Aorta (tissue), 5 donors: Measurements from ENCODE around the gene F13A1. TPM values are rescaled to one million over a fixed set of nuclear protein-coding genes. Genes with fewer than 3 reads are reported as not detected.

Experiments used
- ATAC-seq: fragments of 200-7000 bp; cut with Tn5 transposase; one replicate; pipeline ENCODE4 v1.9.1; 2022; ENCODE audit warnings: moderate library complexity; ENCODE audit not compliant: low FRiP score
- DNase-seq, 2 donors: peaks; one replicate each; pipeline ENCODE4 v3.0.0-alpha.2; 2020
- H3K27ac ChIP-seq, 2 donors: one replicate each; pipeline ENCODE4 v1.5.1; 2013; ENCODE audit warnings: low read length in 2 of 2, mild to moderate bottlenecking in 2 of 2, moderate library complexity in 2 of 2, control low read depth in 1 of 2, inconsistent platforms in 1 of 2, low read depth in 1 of 2
- H3K27me3 ChIP-seq, 2 donors: one replicate each; pipeline ENCODE4 v1.6.1; 2013; ENCODE audit warnings: control low read depth in 1 of 2, low read length in 1 of 2, mild to moderate bottlenecking in 1 of 2, moderate library complexity in 1 of 2; ENCODE audit not compliant: insufficient read depth in 2 of 2, control insufficient read depth in 1 of 2
- H3K36me3 ChIP-seq, 2 donors: one replicate each; pipeline ENCODE4 v1.6.1; 2013; ENCODE audit warnings: control low read depth in 1 of 2, low read length in 1 of 2, mild to moderate bottlenecking in 1 of 2; ENCODE audit not compliant: insufficient read depth in 2 of 2, control insufficient read depth in 1 of 2
- H3K4me1 ChIP-seq, 2 donors: one replicate each; pipeline ENCODE4 v1.6.1; 2013; ENCODE audit warnings: low read length in 2 of 2, control low read depth in 1 of 2, mild to moderate bottlenecking in 1 of 2, moderate library complexity in 1 of 2; ENCODE audit not compliant: insufficient read depth in 2 of 2, control insufficient read depth in 1 of 2
- H3K4me3 ChIP-seq, 2 donors: one replicate each; pipeline ENCODE4 v1.5.1; 2013; ENCODE audit warnings: low read length in 2 of 2, control low read depth in 1 of 2, mild to moderate bottlenecking in 1 of 2
- H3K9me3 ChIP-seq: one replicate; pipeline ENCODE4 v1.6.1; 2013; ENCODE audit warnings: mild to moderate bottlenecking, low read length; ENCODE audit not compliant: control insufficient read depth
- WGBS, 2 donors: extraction: QIAGEN DNeasy Blood & Tissue Kit; methylation state at CpG; one replicate each; pipeline ENCODE4 v1.1.7; 2013; 5-methylcytosine and 5-hydroxymethylcytosine counted together
- intact Hi-C, 2 donors: fragments of 100-400 bp; cut with DNase I; formaldehyde crosslinking; loops; one replicate each; pipeline versions ENCODE4 v1.14.2 to v1.15.0; 2022
- polyA plus RNA-seq, 2 donors: library from polyadenylated mRNA; stranded (reverse); fragments of 200-250 nt; gene quantifications; one replicate each; pipeline ENCODE4 v1.2.3, GENCODE V29; 2013
- total RNA-seq, 2 donors: library from RNA; stranded (reverse); fragmentation: NEBNext Ultra II Directional; extraction: Animal tissue kit (Norgen Biotek cat#: 25700); gene quantifications; one replicate each; pipeline ENCODE4 v1.2.1, GENCODE V29; 2021
- donor health status: healthy with polysubstance abuse.
- donor health status: Bipolar disorder and iron deficiency.
- donor health status: DM: no; HTN: no; CAD: no.
- donor health status: DM: no; HTN: no; CAD: no.
- donor health status: DM: yes; HTN: yes; CAD: no.

The F13A1 gene
- total and polyA plus RNA-seq, 4 donors = 16.8 to 421 (median 122) TPM

DNA sequence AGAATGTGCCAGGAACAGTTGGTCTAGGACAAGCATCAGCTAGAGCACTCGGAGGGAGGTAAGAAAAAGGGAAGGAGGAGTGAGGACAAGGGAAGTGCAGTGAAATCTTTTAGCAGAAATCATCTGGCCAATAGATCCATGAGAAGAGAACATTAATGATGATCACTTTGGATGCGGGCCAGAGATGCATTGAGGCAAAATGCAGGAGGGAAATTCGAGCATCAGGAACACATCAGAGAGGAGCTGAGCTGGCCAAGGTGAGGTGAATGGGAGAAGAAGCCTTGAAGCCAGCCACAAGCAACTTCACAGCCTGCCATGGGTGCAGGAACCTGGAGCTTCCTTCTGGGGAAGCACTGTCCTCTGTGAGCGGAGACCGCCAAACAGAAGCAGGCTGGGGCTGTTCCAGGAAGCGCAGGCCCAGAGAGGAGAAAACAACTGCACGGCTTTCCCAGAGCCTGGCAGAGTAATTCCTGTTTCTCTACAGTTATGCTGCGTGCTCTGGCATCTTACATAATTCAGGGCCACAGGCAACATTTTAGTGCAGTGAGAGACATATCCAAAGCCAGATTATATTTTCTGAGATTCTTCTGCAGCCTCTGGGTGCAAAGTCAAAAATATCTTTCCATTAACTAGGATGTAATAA, 143.8 kb downstream of the F13A1 start:
- no peak overlapping the region for H3K4me3 ChIP-seq
- intact Hi-C loops = no loop called here
- no peak overlapping the region for H3K27ac ChIP-seq
- no peaks in the 10 kb centered on the region for H3K4me1 ChIP-seq
- DNase-seq (no peak), ATAC-seq (no peak)
- no peaks in the 10 kb centered on the region for H3K36me3 ChIP-seq
- no peaks in the 10 kb centered on the region for H3K27me3 ChIP-seq
- 66 to 70% methylated on average over 8 of the region's 8 CpGs for WGBS, 2 donors
- no peaks in the 10 kb centered on the region for H3K9me3 ChIP-seq

DNA sequence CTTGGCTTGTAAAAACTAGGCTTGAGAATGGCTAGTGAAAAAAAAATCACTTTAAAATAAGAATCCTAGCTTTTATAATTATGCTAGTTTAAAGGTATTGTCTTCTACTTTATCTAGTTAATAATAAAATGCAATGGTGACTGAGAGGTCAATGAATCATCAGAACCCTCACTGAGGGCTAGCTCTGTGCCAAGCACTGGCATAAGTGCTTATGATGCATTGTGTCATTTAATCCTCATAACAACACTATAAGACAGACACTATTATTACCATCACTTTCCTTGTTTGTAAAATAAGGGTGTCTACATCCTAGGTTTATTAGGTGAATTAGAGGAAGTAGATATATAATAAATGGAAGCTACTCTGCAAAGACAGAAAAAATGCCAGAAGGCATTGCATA, 144.3 kb downstream of the F13A1 start:
- no peak overlapping the region for H3K4me3 ChIP-seq
- ATAC-seq (no peak), DNase-seq (no peak)
- no peaks in the 10 kb centered on the region for H3K36me3 ChIP-seq
- H3K27me3 ChIP-seq = no peaks in the 10 kb centered on the region
- no peaks in the 10 kb centered on the region for H3K9me3 ChIP-seq
- intact Hi-C loops = no loop called here
- H3K27ac ChIP-seq = no peak overlapping the region
- no peaks in the 10 kb centered on the region for H3K4me1 ChIP-seq

DNA sequence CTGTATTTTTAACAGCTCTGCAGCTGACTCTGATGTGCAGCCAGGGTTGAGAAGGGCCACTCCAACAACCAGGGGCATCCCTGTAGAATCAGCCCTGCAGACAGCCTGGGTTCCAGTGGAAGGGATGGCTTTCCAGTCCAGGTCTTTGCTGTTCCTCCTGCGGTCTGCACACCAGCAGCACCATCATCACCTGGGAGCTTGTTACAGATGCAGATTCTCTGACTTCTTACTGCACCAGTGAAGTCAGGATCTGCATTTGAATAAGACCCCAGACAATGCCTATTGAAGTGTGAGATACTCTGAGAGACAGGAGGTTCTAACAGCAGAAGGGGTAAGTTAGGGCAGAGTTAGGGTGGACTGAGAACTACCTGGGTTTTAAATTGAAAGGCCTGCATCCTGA, 151.3 kb downstream of the F13A1 start:
- no peak overlapping the region for H3K27ac ChIP-seq
- 65 to 71% methylated on average over 1 of the region's 1 CpG for WGBS, 2 donors
- no peaks in the 10 kb centered on the region for H3K9me3 ChIP-seq
- no peaks in the 10 kb centered on the region for H3K36me3 ChIP-seq
- H3K4me1 ChIP-seq = no peaks in the 10 kb centered on the region
- no peaks in the 10 kb centered on the region for H3K27me3 ChIP-seq
- intact Hi-C loops = no loop called here
- ATAC-seq (no peak), DNase-seq (no peak)
- no peak overlapping the region for H3K4me3 ChIP-seq

DNA sequence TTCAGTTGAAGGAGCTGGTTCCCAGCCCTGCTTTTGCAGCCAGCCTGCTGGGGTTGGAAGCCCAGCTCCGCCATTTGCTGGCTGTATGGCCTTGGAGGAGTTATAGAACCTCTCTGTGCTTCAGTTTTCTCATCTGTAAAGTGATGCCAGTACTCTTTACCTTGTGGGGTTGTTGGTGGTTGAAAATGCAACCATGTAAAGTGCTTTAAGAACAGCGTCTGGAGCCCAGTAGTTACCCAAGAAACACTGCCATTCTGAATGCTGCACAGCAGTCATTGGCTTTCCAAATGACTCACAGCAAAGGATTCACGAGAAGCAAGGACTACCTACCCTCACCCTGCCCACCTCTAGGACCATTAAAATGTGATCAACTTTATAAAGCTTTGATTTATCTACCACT, 154.4 kb downstream of the F13A1 start:
- Histone ChIP-seq H3K27ac (no peak overlapping the region), H3K27me3 (no peaks in the 10 kb centered on the region), H3K4me1 (no peaks in the 10 kb centered on the region), H3K9me3 (no peaks in the 10 kb centered on the region), H3K36me3 (no peaks in the 10 kb centered on the region), H3K4me3 (no peak overlapping the region)
- intact Hi-C loops = no loop called here
- ATAC-seq (no peak), DNase-seq (no peak)
- WGBS, 2 donors = 86 to 89% methylated on average over 3 of the region's 3 CpGs

DNA sequence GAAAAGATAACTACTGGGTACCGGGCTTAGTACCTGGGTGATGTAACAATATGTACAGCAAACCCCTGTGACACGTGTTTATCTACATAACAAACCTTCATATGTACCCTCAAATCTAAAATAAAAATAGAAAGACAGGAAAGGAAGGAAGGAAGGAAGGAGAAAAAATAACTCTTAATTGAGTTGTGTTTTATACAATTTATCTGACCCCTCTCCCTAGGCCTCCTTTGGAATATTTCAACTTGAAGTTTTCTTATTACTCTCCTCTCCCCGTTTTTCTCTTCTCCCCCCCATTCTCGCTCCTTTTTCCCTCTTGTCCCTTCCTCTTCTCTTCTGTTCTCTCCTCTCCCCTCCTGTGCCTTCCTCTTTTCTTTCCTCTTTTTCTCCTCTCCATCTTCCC, 156.1 kb downstream of the F13A1 start:
- intact Hi-C loops = no loop called here
- Histone ChIP-seq H3K36me3 (no peaks in the 10 kb centered on the region), H3K4me3 (no peak overlapping the region), H3K9me3 (no peaks in the 10 kb centered on the region), H3K27ac (no peak overlapping the region), H3K27me3 (no peaks in the 10 kb centered on the region), H3K4me1 (no peaks in the 10 kb centered on the region)
- WGBS, 2 donors = 80% methylated on average over 4 of the region's 4 CpGs
- ATAC-seq (no peak), DNase-seq (no peak)

DNA sequence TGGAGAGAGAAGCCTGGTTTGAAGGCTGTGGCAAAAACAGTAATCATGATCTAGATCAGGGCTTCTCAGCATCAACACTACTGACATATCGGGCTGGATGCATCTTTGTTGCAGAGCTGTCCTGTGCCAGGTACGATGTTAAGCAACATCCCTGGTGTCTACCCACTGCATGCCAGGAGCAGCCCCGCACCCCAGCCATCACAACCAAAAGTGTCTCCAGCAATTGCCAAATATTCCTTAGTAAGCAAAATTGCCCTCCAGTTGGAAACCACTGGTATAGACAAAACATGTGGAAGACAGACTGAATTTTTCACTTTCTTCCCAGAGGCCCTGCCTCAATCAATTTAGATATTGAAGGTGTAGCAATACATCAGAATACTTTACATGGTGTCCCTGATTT, 166.1 kb downstream of the F13A1 start:
- DNase-seq = no peak
- Histone ChIP-seq H3K4me3 (no peak overlapping the region), H3K27me3 (peaks cover 0 to 3% of the 10 kb centered on the region in 2 donors), H3K36me3 (no peaks in the 10 kb centered on the region), H3K9me3 (no peaks in the 10 kb centered on the region), H3K4me1 (no peaks in the 10 kb centered on the region), H3K27ac (no peak overlapping the region)
- WGBS, 2 donors = 81 to 93% methylated on average over 3 of the region's 3 CpGs
- intact Hi-C loops = no loop called here
- no peak for ATAC-seq

DNA sequence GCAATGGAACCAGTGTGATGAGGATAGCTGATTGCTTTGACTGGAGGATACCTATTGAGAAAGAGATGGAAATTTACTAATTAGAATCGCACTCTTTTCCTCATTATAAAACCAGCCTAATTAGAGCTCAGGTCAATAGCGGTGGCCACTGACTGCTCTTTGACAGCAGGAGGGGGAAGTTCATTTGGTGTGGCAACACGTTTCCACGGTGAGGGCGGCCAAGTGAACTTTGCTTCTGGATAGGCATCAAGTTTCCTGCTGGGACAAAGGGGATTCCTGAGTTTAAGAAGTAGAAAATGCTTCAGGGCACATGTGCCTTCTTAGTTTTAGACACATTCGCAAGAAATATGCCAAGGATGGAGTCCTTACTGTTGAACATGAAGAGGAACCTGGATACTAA, 168.4 kb downstream of the F13A1 start:
- no peak for ATAC-seq
- WGBS, 2 donors = 38 to 44% methylated on average over 6 of the region's 6 CpGs
- intact Hi-C loops = no loop called here

DNA sequence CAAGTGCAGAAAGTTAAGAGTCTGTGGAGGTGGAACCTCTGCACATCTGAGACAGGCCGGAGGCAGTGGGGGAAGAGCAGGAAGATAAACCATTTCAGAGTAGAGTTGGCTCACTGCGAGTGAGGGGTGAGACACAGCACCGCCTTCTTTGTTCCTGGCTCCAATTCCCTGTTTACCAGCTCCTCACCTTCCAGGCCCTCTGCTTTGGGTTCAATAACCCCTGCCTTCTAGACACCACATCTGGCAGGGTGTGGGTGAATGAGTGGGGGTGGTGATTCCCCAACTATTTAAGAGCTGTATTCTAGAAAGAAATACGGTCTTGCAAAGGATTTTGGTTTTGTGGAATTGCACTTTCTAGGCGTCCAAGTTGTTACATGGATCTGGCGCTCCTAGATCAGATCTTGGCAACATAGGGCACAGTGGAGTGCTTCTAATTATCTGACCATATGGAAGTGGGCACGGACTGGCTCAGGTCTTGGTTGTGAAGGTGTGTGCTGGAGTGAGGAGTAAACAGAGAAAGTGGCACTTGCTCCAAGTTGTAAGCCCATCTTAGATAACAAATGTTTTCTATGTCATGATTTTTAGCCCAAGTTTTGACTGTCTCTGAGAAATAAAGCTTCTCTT, 172.2 kb downstream of the F13A1 start:
- Histone ChIP-seq H3K36me3 (no peaks in the 10 kb centered on the region), H3K4me3 (no peak overlapping the region), H3K27ac (no peak overlapping the region), H3K4me1 (no peaks in the 10 kb centered on the region), H3K27me3 (peaks cover 0 to 3% of the 10 kb centered on the region in 2 donors), H3K9me3 (no peaks in the 10 kb centered on the region)
- DNase-seq (no peak), ATAC-seq (no peak)
- intact Hi-C loops = no loop called here
- WGBS, 2 donors = 74 to 75% methylated on average over 7 of the region's 7 CpGs

More for the DNA sequence above, 168.4 kb downstream of the F13A1 start:
- no peaks in the 10 kb centered on the region for H3K4me1 ChIP-seq
- H3K36me3 ChIP-seq = no peaks in the 10 kb centered on the region
- peaks cover 0 to 3% of the 10 kb centered on the region in 2 donors for H3K27me3 ChIP-seq
- no peak overlapping the region for H3K27ac ChIP-seq
- no peaks in the 10 kb centered on the region for H3K9me3 ChIP-seq
- no peak for DNase-seq
- no peak overlapping the region for H3K4me3 ChIP-seq

DNA sequence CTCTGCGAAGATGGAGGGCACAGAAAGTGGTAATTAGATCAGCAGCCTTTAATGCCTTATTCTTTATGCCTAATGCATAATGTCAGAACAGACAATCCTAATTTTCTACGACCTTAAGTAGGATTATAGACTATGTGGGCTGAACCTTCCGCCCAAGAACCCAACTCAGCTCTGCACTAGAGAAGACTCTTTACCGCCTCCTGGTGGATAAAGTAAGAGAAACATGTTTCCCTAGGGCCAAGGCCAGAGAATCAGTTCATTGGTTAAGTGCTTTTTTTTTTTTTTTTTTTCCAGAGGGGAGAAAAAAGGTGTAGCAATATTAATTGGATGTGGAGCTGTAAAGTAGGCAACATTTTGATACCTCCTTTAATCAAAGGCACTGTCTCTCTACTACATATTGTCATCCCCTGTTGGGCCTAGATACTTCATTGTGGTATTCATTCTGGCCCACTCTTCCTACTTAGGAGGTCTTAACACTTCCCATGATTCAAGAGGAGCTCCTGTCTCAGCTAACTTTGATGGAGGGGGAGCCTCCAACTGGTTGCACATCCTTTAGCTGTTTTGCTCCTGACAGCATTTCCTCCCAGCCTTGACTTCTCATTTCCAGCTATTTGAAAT, 188.9 kb downstream of the F13A1 start:
- Histone ChIP-seq H3K4me1 (no peaks in the 10 kb centered on the region), H3K27ac (no peak overlapping the region), H3K36me3 (no peaks in the 10 kb centered on the region), H3K9me3 (peaks cover 2% of the 10 kb centered on the region), H3K27me3 (no peaks in the 10 kb centered on the region), H3K4me3 (no peak overlapping the region)
- WGBS, 2 donors = 56 to 62% methylated on average over 4 of the region's 4 CpGs
- no peak for DNase-seq
- ATAC-seq = no peak
- intact Hi-C loops = no loop called here
